HG03469 (cell line): ENCODE data around the gene ATP8B1.
A peak's percentile ranks its signal among the peaks of the same experiment; 100 is the strongest.
"Not testable (repeated sequence)": the region's sequence is repeated elsewhere in the genome, so short reads cannot be mapped to it uniquely, and the experiment has no call there.

Source experiments
- ATAC-seq: cut with Tn5 transposase; IDR thresholded peaks from one replicate; pipeline ENCODE4 v1.9.1; 2021; ENCODE audit warnings: mild to moderate bottlenecking, moderate library complexity, moderate number of reproducible peaks; ENCODE audit not compliant: unreplicated experiment

Gene ATP8B1

GRCh38 chr18:57677262-57678211 is 125.6 kb downstream of the ATP8B1 start:
- no peak for ATAC-seq

- no peak for ATAC-seq
These were observed 128.2 kb downstream of the ATP8B1 start for GRCh38 chr18:57674891-57675290.

- no peak for ATAC-seq
These were observed 133.1 kb downstream of the ATP8B1 start for GRCh38 chr18:57670046-57670445.

- no peak for ATAC-seq
These were observed 135.1 kb downstream of the ATP8B1 start for GRCh38 chr18:57668021-57668420.

GRCh38 chr18:57666818-57667497 is 136.2 kb downstream of the ATP8B1 start:
- no peak for ATAC-seq

- ATAC-seq = no peak
These were observed 138.4 kb downstream of the ATP8B1 start for GRCh38 chr18:57664568-57665165.

- ATAC-seq = no peak
These were observed 142.2 kb downstream of the ATP8B1 start for GRCh38 chr18:57660961-57661360.

GRCh38 chr18:57659460-57660102 is 143.5 kb downstream of the ATP8B1 start:
- no peak for ATAC-seq

GRCh38 chr18:57657542-57657941 is 145.6 kb downstream of the ATP8B1 start:
- no peak for ATAC-seq

- ATAC-seq = no peak
These were observed 147.4 kb downstream of the ATP8B1 start for GRCh38 chr18:57655740-57656139.

GRCh38 chr18:57651914-57652313 is 151.2 kb downstream of the ATP8B1 start:
- ATAC-seq = no peak

GRCh38 chr18:57649556-57650500 is 153.3 kb downstream of the ATP8B1 start:
- peak; percentile 93 for ATAC-seq

- ATAC-seq = no peak
These were observed 154.7 kb downstream of the ATP8B1 start for GRCh38 chr18:57648414-57648813.

- no peak for ATAC-seq
These were observed 158.6 kb downstream of the ATP8B1 start for GRCh38 chr18:57644540-57644939.

GRCh38 chr18:57643726-57644125 is 159.4 kb downstream of the ATP8B1 start:
- not testable (repeated sequence) for ATAC-seq

GRCh38 chr18:57642462-57642861 is 160.7 kb downstream of the ATP8B1 start:
- not testable (repeated sequence) for ATAC-seq

- ATAC-seq = no peak
These were observed 162.4 kb downstream of the ATP8B1 start for GRCh38 chr18:57640749-57641148.

GRCh38 chr18:57640236-57640635 is 162.9 kb downstream of the ATP8B1 start:
- no peak for ATAC-seq

- ATAC-seq = no peak
These were observed 167.9 kb downstream of the ATP8B1 start for GRCh38 chr18:57635003-57635822.
